Liver (tissue), 9 donors: ENCODE results near the gene LMF1. TPM values are rescaled to one million over a fixed set of nuclear protein-coding genes. Genes with fewer than 3 reads are reported as not detected.

Experiments
- DNase-seq: peaks from one replicate; pipeline ENCODE4 v3.0.0-alpha.2; 2017; ENCODE audit warnings: low spot score
- H3K27ac ChIP-seq, 2 donors: one replicate each; pipeline ENCODE4 v1.7.0; 2013; ENCODE audit warnings: inconsistent platforms in 2 of 2, low read length in 2 of 2, control low read depth in 1 of 2, low read depth in 1 of 2, mild to moderate bottlenecking in 1 of 2
- H3K27me3 ChIP-seq, 4 donors: one replicate each; pipeline versions ENCODE4 v1.6.1 to v1.7.0; 2013; ENCODE audit warnings: low read length in 3 of 4, inconsistent platforms in 1 of 4, mild to moderate bottlenecking in 1 of 4, moderate library complexity in 1 of 4; ENCODE audit not compliant: control insufficient read depth in 4 of 4, insufficient read depth in 4 of 4
- H3K36me3 ChIP-seq, 4 donors: one replicate each; pipeline versions ENCODE4 v1.6.1 to v1.7.0; 2013; ENCODE audit warnings: low read length in 3 of 4, mild to moderate bottlenecking in 3 of 4, low read depth in 1 of 4, moderate library complexity in 1 of 4; ENCODE audit not compliant: control insufficient read depth in 4 of 4, insufficient read depth in 3 of 4
- H3K4me1 ChIP-seq, 4 donors: one replicate each; pipeline versions ENCODE4 v1.6.1 to v1.7.0; 2013; ENCODE audit warnings: low read length in 3 of 4, mild to moderate bottlenecking in 3 of 4, moderate library complexity in 1 of 4; ENCODE audit not compliant: control insufficient read depth in 4 of 4, insufficient read depth in 4 of 4
- H3K4me3 ChIP-seq, 3 donors: one replicate each; pipeline versions ENCODE4 v1.6.1 to v1.7.0; 2013; ENCODE audit warnings: low read length in 3 of 3, control low read depth in 1 of 3, low read depth in 1 of 3, mild to moderate bottlenecking in 1 of 3
- H3K9ac ChIP-seq, 2 donors: one replicate each; pipeline ENCODE4 v1.7.0; 2013; ENCODE audit warnings: low read length in 2 of 2, mild to moderate bottlenecking in 2 of 2, moderate library complexity in 2 of 2, control low read depth in 1 of 2, low read depth in 1 of 2
- H3K9me3 ChIP-seq, 4 donors: one replicate each; pipeline versions ENCODE4 v1.6.1 to v1.7.0; 2013; ENCODE audit warnings: low read length in 3 of 4; ENCODE audit not compliant: control insufficient read depth in 4 of 4
- ATF3 ChIP-seq: IDR thresholded peaks from 2 replicates; pipeline ENCODE4 v1.6.1; 2016; ENCODE audit warnings: antibody characterized with exemption
- CTCF ChIP-seq: fragments of 150-350 bp; IDR thresholded peaks from 2 replicates; pipeline ENCODE4 v1.5.1; 2017; ENCODE audit warnings: improper control_type of control experiment, low read depth, low read length; ENCODE audit not compliant: missing input control
- FOXA1 ChIP-seq: IDR thresholded peaks from 2 replicates; pipeline ENCODE4 v1.6.1; 2016; ENCODE audit warnings: antibody characterized with exemption
- FOXA2 ChIP-seq: IDR thresholded peaks from 2 replicates; pipeline ENCODE4 v1.6.1; 2016; ENCODE audit warnings: antibody characterized with exemption
- HNF4A ChIP-seq, 2 donors: conservative IDR thresholded peaks; 2 replicates each; pipeline ENCODE4 v1.6.1; 2016; ENCODE audit warnings: antibody characterized with exemption in 2 of 2, mild to moderate bottlenecking in 2 of 2
- HNF4G ChIP-seq: IDR thresholded peaks from 2 replicates; pipeline ENCODE4 v1.6.1; 2016; ENCODE audit warnings: antibody characterized with exemption
- MAX ChIP-seq: IDR thresholded peaks from 2 replicates; pipeline ENCODE4 v1.6.1; 2016; ENCODE audit warnings: antibody characterized with exemption
- NR2F2 ChIP-seq: IDR thresholded peaks from 2 replicates; pipeline ENCODE4 v1.6.1; 2016; ENCODE audit warnings: antibody characterized with exemption
- RAD21 ChIP-seq, 2 donors: IDR thresholded peaks; 2 replicates each; pipeline ENCODE4 v1.6.1; 2016; ENCODE audit warnings: antibody characterized with exemption in 2 of 2, mild to moderate bottlenecking in 2 of 2
- REST ChIP-seq: IDR thresholded peaks from 2 replicates; pipeline ENCODE4 v1.6.1; 2016; ENCODE audit warnings: antibody characterized with exemption, mild to moderate bottlenecking
- RXRA ChIP-seq, 2 donors: IDR thresholded peaks; 2 replicates each; pipeline ENCODE4 v1.6.1; 2017 to 2018; ENCODE audit warnings: antibody characterized with exemption in 2 of 2, mild to moderate bottlenecking in 1 of 2
- YY1 ChIP-seq: IDR thresholded peaks from 2 replicates; pipeline ENCODE4 v1.6.1; 2016; ENCODE audit warnings: antibody characterized with exemption, mild to moderate bottlenecking
- ZBTB33 ChIP-seq: IDR thresholded peaks from 2 replicates; pipeline ENCODE4 v1.6.1; 2016; ENCODE audit warnings: antibody characterized with exemption
- WGBS: extraction: QIAGEN DNeasy Blood & Tissue Kit; methylation state at CpG from one replicate; pipeline ENCODE4 v1.1.7; 2013; 5-methylcytosine and 5-hydroxymethylcytosine counted together
- polyA plus RNA-seq, 2 donors: library from polyadenylated mRNA; stranded (reverse) in 1 of 2; unstranded in 1 of 2; fragments of 200-250 nt in 1 of 2; fragments of >200 nt in 1 of 2; fragmentation: Nextera tagmentation in 1 of 2; extraction: Ambion mirVana in 1 of 2; gene quantifications; one replicate each; pipeline versions ENCODE4 v1.2.1 to v1.2.3, GENCODE V29; 2013 to 2015
- total RNA-seq, 2 donors: library from RNA; depleted of rRNA; stranded (reverse); fragments of >200 nt; gene quantifications; one replicate each; pipeline ENCODE4 v1.2.3, GENCODE V29; 2014
- donor health status: healthy.
- donor health status: healthy.
- donor health status: healthy.
- donor health status: healthy.
- donor health status: healthy.

Gene LMF1
- total and polyA plus RNA-seq, 4 donors: 8.8 to 24.3 (median 12.6) TPM

GRCh38 chr16:964356-965035 is 6.3 kb downstream of the LMF1 start:
- no peaks in the 10 kb centered on the region for H3K9me3 ChIP-seq
- no peaks in the 10 kb centered on the region for H3K27me3 ChIP-seq
- H3K9ac ChIP-seq: no peak overlapping the region
- peaks cover 0 to 5% (median 1%) of the 10 kb centered on the region in 4 donors for H3K36me3 ChIP-seq
- 82% methylated on average over 27 of the region's 27 CpGs for WGBS
- H3K27ac ChIP-seq: no peak overlapping the region
- TF ChIP-seq NR2F2 (no peak), HNF4G (no peak), REST (no peak), FOXA1 (no peak), YY1 (no peak), MAX (no peak), RAD21 (IDR thresholded peaks at IDR 0.05) (no peak), HNF4A (conservative IDR thresholded peaks at IDR 0.05) (no peak)
- H3K4me1 ChIP-seq: peaks cover 0 to 4% (median 1%) of the 10 kb centered on the region in 4 donors
- H3K4me3 ChIP-seq: no peak overlapping the region
- no peak for DNase-seq

GRCh38 chr16:963913-964312 is 6.9 kb downstream of the LMF1 start:
- no peak overlapping the region for H3K4me3 ChIP-seq
- no peak overlapping the region for H3K27ac ChIP-seq
- DNase-seq: no peak
- H3K9me3 ChIP-seq: no peaks in the 10 kb centered on the region
- H3K36me3 ChIP-seq: peaks cover 0 to 5% (median 1%) of the 10 kb centered on the region in 4 donors
- no peaks in the 10 kb centered on the region for H3K27me3 ChIP-seq
- 69% methylated on average over 17 of the region's 17 CpGs for WGBS
- no peaks in the 10 kb centered on the region for H3K4me1 ChIP-seq
- no peak for TF ChIP-seq FOXA1
- no peak for TF ChIP-seq RXRA (IDR thresholded peaks at IDR 0.05)
- no peak for TF ChIP-seq CTCF
- no peak for TF ChIP-seq ZBTB33
- no peak for TF ChIP-seq FOXA2
- TF ChIP-seq ATF3: no peak
- H3K9ac ChIP-seq: no peak overlapping the region
